Measurements from ENCODE around the gene ZNF500.

GRCh38 chr16:4790261-4790660 is 23.3 kb upstream of the ZNF500 start:
- TF ChIP-seq CTCF (IDR thresholded peaks at IDR 0.05; ENCODE audit: low read length), result no peak
- TF ChIP-seq EZH2 (optimal IDR thresholded peaks at IDR 0.05; ENCODE audit: low read depth, low read length), result no peak
- no peak for TF ChIP-seq EZH2phosphoT487 (IDR thresholded peaks at IDR 0.05; ENCODE audit: low read length)

Data from MM.1S (cell line).